GM18909 (cell line): Measurements from ENCODE around the gene MMP26.
"Not testable (repeated sequence)": the region's sequence is repeated elsewhere in the genome, so short reads cannot be mapped to it uniquely, and the experiment has no call there.

Experiments used
- ATAC-seq: cut with Tn5 transposase; IDR thresholded peaks from one replicate; pipeline ENCODE4 v1.9.1; 2021; ENCODE audit warnings: mild to moderate bottlenecking; ENCODE audit not compliant: unreplicated experiment, poor library complexity

MMP26 gene

DNA sequence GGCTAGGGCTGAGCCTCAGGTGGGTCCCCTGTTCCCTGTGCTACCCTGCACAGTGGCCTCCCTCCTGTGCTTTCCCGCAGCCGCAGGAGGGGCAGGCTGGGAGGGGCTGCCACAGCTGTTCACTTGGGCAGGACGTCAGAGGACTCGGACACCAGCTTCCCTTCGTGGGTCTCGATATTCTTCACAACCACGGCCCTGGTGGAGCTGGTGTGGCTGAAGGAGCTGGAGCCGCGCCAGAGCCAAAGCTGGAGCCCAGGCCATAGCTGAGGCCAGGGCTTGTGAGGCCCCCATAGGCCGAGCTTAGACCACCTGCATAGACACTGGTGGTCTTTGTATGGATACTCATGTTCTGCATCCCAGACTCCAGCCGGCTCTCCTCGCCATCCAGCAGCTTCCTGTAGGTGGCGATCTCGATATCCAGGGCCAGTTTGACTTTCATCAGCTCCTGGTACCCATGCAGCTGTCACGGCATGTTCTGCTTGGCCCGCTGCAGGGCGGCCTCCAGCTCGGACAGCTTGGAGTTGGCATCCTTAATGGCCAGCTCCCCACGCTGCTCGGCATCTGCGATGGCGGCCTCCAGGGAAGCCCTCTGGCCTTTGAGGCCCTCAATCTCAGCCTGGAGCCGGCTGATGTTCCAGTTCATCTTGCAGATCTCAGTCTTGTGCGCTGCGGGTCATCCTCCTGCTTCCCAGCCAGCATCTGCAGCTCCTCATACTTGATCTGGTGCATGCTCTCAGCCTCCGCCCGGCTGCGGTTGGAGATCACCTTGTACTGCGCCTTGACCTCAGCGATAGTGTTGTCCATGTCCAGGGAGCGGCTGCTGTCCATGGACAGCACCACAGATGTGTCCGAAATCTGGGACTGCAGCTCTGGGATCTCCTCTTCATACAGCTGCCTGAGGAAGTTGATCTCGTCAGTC lies 18.3 kb downstream of the MMP26 start:
- not testable (repeated sequence) for ATAC-seq

- no peak for ATAC-seq
Observed at GRCh38 chr11:4727171-4727570, 22.6 kb downstream of the MMP26 start.

DNA sequence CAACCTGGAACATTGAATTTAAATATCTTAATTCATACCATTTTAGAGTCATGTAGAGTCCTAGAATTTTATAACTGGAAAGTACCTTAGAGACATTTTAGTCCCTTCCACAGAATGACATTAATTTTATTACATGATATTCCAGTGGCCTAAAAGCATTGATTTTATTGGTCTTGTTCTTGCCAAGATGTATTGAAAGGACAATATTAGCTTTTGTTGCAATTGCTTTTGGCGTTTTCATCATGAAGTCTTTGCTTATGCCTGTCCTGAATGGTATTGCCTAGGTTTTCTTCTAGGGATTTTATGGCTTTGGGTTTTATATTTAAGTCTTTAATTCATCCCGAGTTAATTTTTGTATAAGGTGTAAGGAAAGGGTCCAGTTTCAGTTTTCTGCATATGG lies 36.2 kb downstream of the MMP26 start:
- ATAC-seq: no peak

DNA sequence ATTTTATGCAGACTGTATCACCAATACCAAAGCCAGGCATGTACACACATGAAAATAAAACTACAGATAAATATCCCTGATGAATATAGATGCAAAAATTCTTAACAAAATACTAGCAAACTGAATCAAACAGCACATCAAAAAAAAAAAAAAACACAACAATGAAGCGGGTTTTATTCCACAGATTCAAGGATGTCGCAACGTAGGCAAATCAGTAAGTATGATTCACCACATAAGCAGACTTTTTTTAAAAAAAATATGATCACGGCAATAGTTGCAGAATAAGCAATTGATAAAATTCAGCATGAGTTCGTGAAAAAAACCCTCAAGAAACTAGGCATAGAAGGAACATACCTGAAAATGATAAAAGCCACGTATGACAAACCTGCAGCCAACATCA lies 43.9 kb downstream of the MMP26 start:
- ATAC-seq: no peak

GRCh38 chr11:4751201-4751600 lies 46.6 kb downstream of the MMP26 start:
- no peak for ATAC-seq
